Skeletal muscle satellite cell (primary cell): ENCODE data around the gene FLII.
A peak's percentile ranks its signal among the peaks of the same experiment; 100 is the strongest.

Experiments
- H3K27me3 ChIP-seq: 2 replicates; pipeline ENCODE4 v1.7.0; 2013; ENCODE audit warnings: low read length; ENCODE audit not compliant: control insufficient read depth, insufficient read depth
- H3K36me3 ChIP-seq: 2 replicates; pipeline ENCODE4 v1.7.0; 2013; ENCODE audit warnings: mild to moderate bottlenecking, control low read depth, low read length; ENCODE audit not compliant: insufficient read depth
- H3K4me1 ChIP-seq: 2 replicates; pipeline ENCODE4 v1.7.0; 2013; ENCODE audit warnings: low read length; ENCODE audit not compliant: control insufficient read depth, insufficient read depth
- H3K4me2 ChIP-seq: 2 replicates; pipeline ENCODE4 v1.7.0; 2013; ENCODE audit warnings: mild to moderate bottlenecking, low read length
- H3K4me3 ChIP-seq: 2 replicates; pipeline ENCODE4 v1.7.0; 2013; ENCODE audit warnings: low read length
- H3K9ac ChIP-seq: 2 replicates; pipeline ENCODE4 v1.7.0; 2013; ENCODE audit warnings: mild to moderate bottlenecking, low read depth, low read length, moderate library complexity
- H3K9me3 ChIP-seq: replicated peaks from 2 replicates; pipeline ENCODE4 v1.7.0; 2013; ENCODE audit warnings: mild to moderate bottlenecking, control low read depth, low read length

Gene FLII

DNA sequence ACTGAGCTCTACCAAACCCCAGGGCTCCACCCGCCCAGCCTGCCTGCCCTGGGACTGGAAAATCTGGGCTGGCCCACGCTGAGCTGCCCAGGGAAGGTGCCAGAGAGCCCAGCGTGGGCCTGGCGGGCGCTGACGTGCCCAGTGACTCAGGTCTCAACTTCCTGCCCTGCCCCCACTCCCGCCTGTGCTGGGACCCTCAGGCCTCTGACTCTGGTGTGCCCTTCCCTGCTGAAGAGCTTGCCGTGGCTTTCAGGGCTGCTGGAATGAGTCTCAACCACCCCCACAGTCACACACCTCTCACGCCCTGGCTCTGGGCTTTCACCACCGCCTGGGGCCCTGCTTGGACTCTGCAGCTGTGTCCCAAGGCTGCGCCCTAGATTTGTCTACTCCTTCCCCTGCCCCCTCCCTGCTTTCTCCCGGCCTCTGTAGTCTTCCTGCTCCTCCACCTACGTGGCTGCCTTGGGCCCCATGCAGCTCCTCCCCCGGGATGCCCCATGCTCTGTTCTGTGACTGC is 22.7 kb downstream of the FLII start:
- Histone ChIP-seq H3K9me3 (no peaks in the 10 kb centered on the region), H3K27me3 (no peaks in the 10 kb centered on the region), H3K9ac (peak overlapping the region; percentile 67), H3K4me1 (peaks cover 18% of the 10 kb centered on the region), H3K36me3 (peaks cover 53% of the 10 kb centered on the region), H3K4me3 (no peak overlapping the region), H3K4me2 (peak overlapping the region; percentile 64)

- peaks cover 18% of the 10 kb centered on the region for H3K4me1 ChIP-seq
- H3K9me3 ChIP-seq: no peaks in the 10 kb centered on the region
Observed at GRCh38 chr17:18234853-18235380, 23.6 kb downstream of the FLII start.

DNA sequence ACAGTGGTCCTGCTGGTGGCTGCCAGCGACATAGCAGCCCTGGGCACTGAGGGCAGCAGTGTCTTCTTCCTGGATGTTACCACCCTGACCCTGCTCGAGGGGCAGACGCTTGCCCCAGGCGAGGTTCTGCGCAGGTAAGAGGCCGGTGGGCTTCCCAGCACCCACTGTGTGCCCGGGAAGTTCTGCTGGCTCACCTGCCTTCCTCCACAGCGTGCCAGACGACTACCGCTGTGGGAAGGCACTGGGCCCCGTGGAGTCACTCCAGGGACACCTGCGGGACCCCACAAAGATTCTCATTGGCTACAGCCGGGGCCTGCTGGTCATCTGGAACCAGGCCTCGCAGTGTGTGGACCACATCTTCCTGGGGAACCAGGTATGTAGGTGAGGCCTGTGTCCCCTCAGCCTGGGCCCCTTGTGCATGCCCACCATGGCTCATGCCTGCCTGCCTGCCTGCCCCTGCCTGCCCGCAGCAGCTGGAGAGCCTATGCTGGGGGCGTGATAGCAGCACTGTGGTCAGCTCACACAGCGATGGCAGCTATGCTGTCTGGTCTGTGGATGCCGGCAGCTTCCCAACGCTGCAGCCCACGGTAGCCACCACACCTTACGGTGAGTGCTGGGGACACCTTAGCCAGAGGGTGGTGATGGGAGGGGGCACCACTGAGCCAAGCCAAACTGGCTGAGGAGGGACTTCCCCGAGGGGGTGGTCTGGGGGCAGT is 24.6 kb downstream of the FLII start:
- Histone ChIP-seq H3K4me2 (no peak overlapping the region), H3K27me3 (no peaks in the 10 kb centered on the region), H3K9me3 (no peaks in the 10 kb centered on the region), H3K4me3 (no peak overlapping the region), H3K4me1 (peaks cover 18% of the 10 kb centered on the region), H3K36me3 (peaks cover 49% of the 10 kb centered on the region), H3K9ac (no peak overlapping the region)

More at GRCh38 chr17:18234853-18235380, 23.6 kb downstream of the FLII start:
- Histone ChIP-seq H3K9ac (peak overlapping the region; percentile 67), H3K36me3 (peaks cover 53% of the 10 kb centered on the region), H3K27me3 (no peaks in the 10 kb centered on the region), H3K4me2 (peak overlapping the region; percentile 64), H3K4me3 (no peak overlapping the region)

DNA sequence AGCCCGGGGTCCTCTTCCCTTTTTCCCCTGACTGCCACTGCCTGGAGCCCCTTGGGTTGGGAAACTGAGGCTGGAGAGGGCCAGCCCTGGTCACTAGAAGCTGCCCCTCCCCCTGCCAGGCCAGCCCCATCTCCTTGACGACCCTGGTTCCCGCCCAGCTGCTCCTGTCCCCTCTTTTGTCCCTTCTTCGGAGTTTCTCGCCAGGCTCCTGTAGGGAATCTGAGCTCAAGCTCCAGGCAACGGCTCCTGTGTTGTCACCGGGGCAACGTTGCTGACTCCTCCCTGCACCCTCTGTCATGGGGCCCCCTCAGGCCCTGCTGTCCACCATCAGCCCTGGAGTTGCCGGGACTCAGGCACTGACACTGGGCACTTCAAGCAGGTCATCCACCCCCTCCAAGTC is 27.4 kb downstream of the FLII start:
- H3K9ac ChIP-seq: no peak overlapping the region
- no peak overlapping the region for H3K4me2 ChIP-seq
- H3K4me3 ChIP-seq: no peak overlapping the region
- H3K36me3 ChIP-seq: peaks cover 29% of the 10 kb centered on the region
- no peaks in the 10 kb centered on the region for H3K27me3 ChIP-seq
- peaks cover 23% of the 10 kb centered on the region for H3K4me1 ChIP-seq
- H3K9me3 ChIP-seq: no peaks in the 10 kb centered on the region

DNA sequence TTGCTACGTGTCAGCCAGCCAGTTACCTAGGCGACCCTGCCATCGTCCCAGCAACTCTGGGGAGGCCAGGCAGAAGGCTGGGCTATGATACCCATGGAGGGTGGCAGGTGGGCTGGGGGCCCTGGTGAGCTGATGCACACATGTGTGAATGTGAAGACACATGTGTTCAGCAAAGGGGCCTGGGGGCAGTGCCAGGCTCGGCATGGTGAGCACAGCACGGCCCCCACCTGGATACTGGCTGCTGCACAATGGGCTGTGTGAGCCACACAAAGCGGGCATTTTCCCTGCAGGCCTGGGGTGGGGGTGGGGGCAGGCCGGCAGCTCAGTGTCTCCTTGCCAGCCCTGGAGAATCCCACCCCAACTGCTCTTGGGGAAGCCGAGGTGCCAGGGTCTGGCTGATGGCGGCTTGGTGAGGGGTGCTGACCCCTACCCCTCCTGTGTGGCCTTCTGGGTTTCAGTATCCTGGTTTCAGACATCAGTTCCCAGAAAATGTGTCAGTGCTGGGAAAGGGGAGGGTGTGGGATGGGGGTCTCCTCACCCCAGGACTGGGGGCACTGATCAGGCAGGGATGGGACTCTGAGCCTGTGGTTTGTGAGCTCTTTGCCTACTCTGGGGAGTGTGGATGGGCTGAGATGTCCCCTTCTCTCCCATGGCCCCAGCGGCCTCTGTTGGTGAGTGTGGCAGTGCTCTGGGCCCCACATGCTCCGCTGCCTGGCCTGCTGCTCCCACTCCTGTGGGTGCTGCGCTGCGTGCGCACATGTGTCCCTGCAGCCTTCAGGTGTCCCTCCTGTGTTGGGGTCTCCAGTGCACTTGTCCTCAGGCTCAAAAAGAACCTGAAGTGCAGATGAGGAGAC is 28.0 kb downstream of the FLII start:
- Histone ChIP-seq H3K4me1 (peaks cover 17% of the 10 kb centered on the region), H3K9me3 (no peaks in the 10 kb centered on the region), H3K4me3 (no peak overlapping the region), H3K27me3 (no peaks in the 10 kb centered on the region), H3K36me3 (peaks cover 29% of the 10 kb centered on the region), H3K9ac (no peak overlapping the region), H3K4me2 (no peak overlapping the region)

DNA sequence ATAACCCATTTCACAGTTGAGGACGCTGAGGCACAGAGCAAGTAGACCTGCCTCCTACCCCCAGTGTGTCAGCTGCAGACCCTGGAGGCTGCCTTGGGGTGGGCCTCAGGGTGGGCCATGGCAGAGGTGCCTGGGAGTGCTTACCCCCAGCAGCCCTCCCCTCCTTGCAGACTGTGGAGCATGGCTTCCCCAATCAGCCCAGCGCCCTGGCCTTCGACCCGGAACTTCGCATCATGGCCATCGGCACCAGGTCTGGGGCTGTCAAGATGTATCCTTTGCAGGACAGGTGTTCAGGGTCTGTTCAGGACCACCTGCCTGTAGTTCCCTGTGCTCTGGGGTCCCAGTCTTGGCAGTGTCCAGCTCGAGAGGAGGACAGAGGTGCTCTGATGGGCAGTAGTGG is 28.8 kb downstream of the FLII start:
- H3K4me3 ChIP-seq: no peak overlapping the region
- H3K4me2 ChIP-seq: no peak overlapping the region
- peaks cover 22% of the 10 kb centered on the region for H3K36me3 ChIP-seq
- no peaks in the 10 kb centered on the region for H3K27me3 ChIP-seq
- no peaks in the 10 kb centered on the region for H3K9me3 ChIP-seq
- peaks cover 13% of the 10 kb centered on the region for H3K4me1 ChIP-seq
- no peak overlapping the region for H3K9ac ChIP-seq

DNA sequence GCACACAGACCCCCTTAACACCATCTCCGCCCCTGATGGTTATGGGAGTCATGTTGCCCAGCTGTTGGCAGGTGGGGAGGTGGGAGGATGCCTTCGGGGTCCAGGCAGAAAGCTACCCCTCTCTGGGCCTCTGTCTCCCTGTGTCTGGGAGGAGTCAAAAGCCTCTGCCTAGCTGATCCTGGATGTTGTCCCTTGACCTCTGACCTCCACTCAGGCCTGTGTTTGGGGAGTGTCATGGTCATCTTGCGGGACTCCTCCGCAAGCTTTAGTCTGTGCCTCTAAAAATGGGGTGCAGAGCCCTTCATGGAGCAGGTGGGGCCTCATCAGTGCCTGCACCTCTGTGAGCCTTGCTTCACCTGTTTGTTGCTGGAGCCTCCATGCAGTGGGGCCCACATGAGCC is 29.3 kb downstream of the FLII start:
- H3K9me3 ChIP-seq: no peaks in the 10 kb centered on the region
- H3K4me2 ChIP-seq: no peak overlapping the region
- no peaks in the 10 kb centered on the region for H3K27me3 ChIP-seq
- H3K9ac ChIP-seq: no peak overlapping the region
- no peak overlapping the region for H3K4me3 ChIP-seq
- H3K36me3 ChIP-seq: peaks cover 17% of the 10 kb centered on the region
- peaks cover 18% of the 10 kb centered on the region for H3K4me1 ChIP-seq

- H3K4me3 ChIP-seq: no peak overlapping the region
- H3K4me2 ChIP-seq: no peak overlapping the region
- peaks cover 21% of the 10 kb centered on the region for H3K4me1 ChIP-seq
- no peaks in the 10 kb centered on the region for H3K27me3 ChIP-seq
- H3K9me3 ChIP-seq: no peaks in the 10 kb centered on the region
- peaks cover 9% of the 10 kb centered on the region for H3K36me3 ChIP-seq
- H3K9ac ChIP-seq: no peak overlapping the region
Observed at GRCh38 chr17:18228176-18228682, 30.3 kb downstream of the FLII start.

- Histone ChIP-seq H3K36me3 (peaks cover 7% of the 10 kb centered on the region), H3K27me3 (no peaks in the 10 kb centered on the region), H3K9ac (no peak overlapping the region), H3K9me3 (no peaks in the 10 kb centered on the region), H3K4me2 (no peak overlapping the region), H3K4me1 (peaks cover 21% of the 10 kb centered on the region), H3K4me3 (no peak overlapping the region)
Observed at GRCh38 chr17:18227635-18228034, 30.9 kb downstream of the FLII start.

- peaks cover 22% of the 10 kb centered on the region for H3K4me1 ChIP-seq
- H3K4me2 ChIP-seq: peak overlapping the region; percentile 94
- no peaks in the 10 kb centered on the region for H3K27me3 ChIP-seq
- peak overlapping the region; percentile 83 for H3K9ac ChIP-seq
- peak overlapping the region; percentile 84 for H3K4me3 ChIP-seq
- no peaks in the 10 kb centered on the region for H3K9me3 ChIP-seq
- no peaks in the 10 kb centered on the region for H3K36me3 ChIP-seq
Observed at GRCh38 chr17:18226284-18226945, 32.1 kb downstream of the FLII start.
